ENCODE measurements around the gene COL11A1.

COL11A1 gene

GRCh38 chr1:103101399-103101798 is 6.9 kb downstream of the COL11A1 start:
- H3K4me2 ChIP-seq (ENCODE audit: insufficient read depth, low read length) = no peak overlapping the region
- H3K9me3 ChIP-seq (ENCODE audit: insufficient read depth, low read length, severe bottlenecking) = no peaks in the 10 kb centered on the region
- H3K4me1 ChIP-seq (ENCODE audit: insufficient read depth, low read length) = peaks cover 8% of the 10 kb centered on the region; the same call in 1 of the 2 replicates
- ATAC-seq (ENCODE audit: insufficient read depth, low read depth) = peak; percentile 45; the same call in 1 of the 3 replicates
- H3K36me3 ChIP-seq (ENCODE audit: insufficient read depth, low read length) = no peaks in the 10 kb centered on the region
- no peak overlapping the region for H3K4me3 ChIP-seq (ENCODE audit: low read depth in 1 of 2, low read length in 2 of 2)
- H3K9ac ChIP-seq (ENCODE audit: low read depth, low read length) = no peak overlapping the region
- H3K27me3 ChIP-seq (ENCODE audit: insufficient read depth, low read length, poor library complexity) = no peaks in the 10 kb centered on the region
- DNase-seq = no peak
- H3K27ac ChIP-seq (ENCODE audit: low read length) = no peak overlapping the region
- no peaks in the 10 kb centered on the region for H3K79me2 ChIP-seq (ENCODE audit: insufficient read depth, low read length)
- H2AFZ ChIP-seq (ENCODE audit: low read depth, low read length) = peak overlapping the region; percentile 39; the same call in 1 of the 2 replicates
- TF ChIP-seq CTCF (IDR thresholded peaks at IDR 0.05; ENCODE audit: borderline replicate concordance, extremely low read depth, low read length, poor library complexity, severe bottlenecking) = no peak
- no peak for TF ChIP-seq EZH2 (IDR thresholded peaks at IDR 0.05; ENCODE audit: borderline replicate concordance, low read depth, low read length, severe bottlenecking)
- H4K20me1 ChIP-seq (ENCODE audit: insufficient read depth, low read length) = no peaks in the 10 kb centered on the region

- ATAC-seq (ENCODE audit: insufficient read depth, low read depth) = no peak
- Histone ChIP-seq H4K20me1 (ENCODE audit: insufficient read depth, low read length) (no peaks in the 10 kb centered on the region), H3K4me2 (ENCODE audit: insufficient read depth, low read length) (no peak overlapping the region), H3K27ac (ENCODE audit: low read length) (no peak overlapping the region), H3K9me3 (ENCODE audit: insufficient read depth, low read length, severe bottlenecking) (no peaks in the 10 kb centered on the region), H3K27me3 (ENCODE audit: insufficient read depth, low read length, poor library complexity) (no peaks in the 10 kb centered on the region), H2AFZ (ENCODE audit: low read depth, low read length) (no peak overlapping the region), H3K4me1 (ENCODE audit: insufficient read depth, low read length) (no peaks in the 10 kb centered on the region), H3K79me2 (ENCODE audit: insufficient read depth, low read length) (no peaks in the 10 kb centered on the region), H3K4me3 (ENCODE audit: low read depth in 1 of 2, low read length in 2 of 2) (no peak overlapping the region), H3K36me3 (ENCODE audit: insufficient read depth, low read length) (no peaks in the 10 kb centered on the region), H3K9ac (ENCODE audit: low read depth, low read length) (no peak overlapping the region)
- DNase-seq = no peak
- no peak for TF ChIP-seq CTCF (IDR thresholded peaks at IDR 0.05; ENCODE audit: borderline replicate concordance, extremely low read depth, low read length, poor library complexity, severe bottlenecking)
- no peak for TF ChIP-seq EZH2 (IDR thresholded peaks at IDR 0.05; ENCODE audit: borderline replicate concordance, low read depth, low read length, severe bottlenecking)
Observed at GRCh38 chr1:103089221-103089620, 19.1 kb downstream of the COL11A1 start.

GRCh38 chr1:103087256-103087655 is 21.1 kb downstream of the COL11A1 start:
- Histone ChIP-seq H3K27me3 (ENCODE audit: insufficient read depth, low read length, poor library complexity) (no peaks in the 10 kb centered on the region), H3K79me2 (ENCODE audit: insufficient read depth, low read length) (no peaks in the 10 kb centered on the region), H3K4me2 (ENCODE audit: insufficient read depth, low read length) (no peak overlapping the region), H3K36me3 (ENCODE audit: insufficient read depth, low read length) (no peaks in the 10 kb centered on the region), H2AFZ (ENCODE audit: low read depth, low read length) (no peak overlapping the region), H3K4me3 (ENCODE audit: low read depth in 1 of 2, low read length in 2 of 2) (no peak overlapping the region), H3K4me1 (ENCODE audit: insufficient read depth, low read length) (no peaks in the 10 kb centered on the region), H3K27ac (ENCODE audit: low read length) (no peak overlapping the region), H3K9ac (ENCODE audit: low read depth, low read length) (no peak overlapping the region), H3K9me3 (ENCODE audit: insufficient read depth, low read length, severe bottlenecking) (no peaks in the 10 kb centered on the region), H4K20me1 (ENCODE audit: insufficient read depth, low read length) (no peaks in the 10 kb centered on the region)
- no peak for TF ChIP-seq EZH2 (IDR thresholded peaks at IDR 0.05; ENCODE audit: borderline replicate concordance, low read depth, low read length, severe bottlenecking)
- no peak for TF ChIP-seq CTCF (IDR thresholded peaks at IDR 0.05; ENCODE audit: borderline replicate concordance, extremely low read depth, low read length, poor library complexity, severe bottlenecking)
- ATAC-seq (ENCODE audit: insufficient read depth, low read depth) (no peak), DNase-seq (no peak)

GRCh38 chr1:103084181-103084580 is 24.1 kb downstream of the COL11A1 start:
- DNase-seq (no peak), ATAC-seq (ENCODE audit: insufficient read depth, low read depth) (no peak)
- H4K20me1 ChIP-seq (ENCODE audit: insufficient read depth, low read length) = no peaks in the 10 kb centered on the region
- no peak overlapping the region for H2AFZ ChIP-seq (ENCODE audit: low read depth, low read length)
- TF ChIP-seq CTCF (IDR thresholded peaks at IDR 0.05; ENCODE audit: borderline replicate concordance, extremely low read depth, low read length, poor library complexity, severe bottlenecking) = no peak
- no peak for TF ChIP-seq EZH2 (IDR thresholded peaks at IDR 0.05; ENCODE audit: borderline replicate concordance, low read depth, low read length, severe bottlenecking)
- no peak overlapping the region for H3K4me2 ChIP-seq (ENCODE audit: insufficient read depth, low read length)
- H3K36me3 ChIP-seq (ENCODE audit: insufficient read depth, low read length) = no peaks in the 10 kb centered on the region
- no peak overlapping the region for H3K4me3 ChIP-seq (ENCODE audit: low read depth in 1 of 2, low read length in 2 of 2)
- no peaks in the 10 kb centered on the region for H3K4me1 ChIP-seq (ENCODE audit: insufficient read depth, low read length)
- no peak overlapping the region for H3K9ac ChIP-seq (ENCODE audit: low read depth, low read length)
- H3K9me3 ChIP-seq (ENCODE audit: insufficient read depth, low read length, severe bottlenecking) = no peaks in the 10 kb centered on the region
- no peaks in the 10 kb centered on the region for H3K79me2 ChIP-seq (ENCODE audit: insufficient read depth, low read length)
- no peaks in the 10 kb centered on the region for H3K27me3 ChIP-seq (ENCODE audit: insufficient read depth, low read length, poor library complexity)
- H3K27ac ChIP-seq (ENCODE audit: low read length) = no peak overlapping the region

Measured in DND-41 (cell line).